HG03196 (cell line): Measurements from ENCODE around the gene GJC1.
"Not testable (repeated sequence)": the region's sequence is repeated elsewhere in the genome, so short reads cannot be mapped to it uniquely, and the experiment has no call there.

Experiments
- ATAC-seq: cut with Tn5 transposase; IDR thresholded peaks from one replicate; pipeline ENCODE4 v1.9.1; 2021; ENCODE audit not compliant: unreplicated experiment

The GJC1 gene

DNA sequence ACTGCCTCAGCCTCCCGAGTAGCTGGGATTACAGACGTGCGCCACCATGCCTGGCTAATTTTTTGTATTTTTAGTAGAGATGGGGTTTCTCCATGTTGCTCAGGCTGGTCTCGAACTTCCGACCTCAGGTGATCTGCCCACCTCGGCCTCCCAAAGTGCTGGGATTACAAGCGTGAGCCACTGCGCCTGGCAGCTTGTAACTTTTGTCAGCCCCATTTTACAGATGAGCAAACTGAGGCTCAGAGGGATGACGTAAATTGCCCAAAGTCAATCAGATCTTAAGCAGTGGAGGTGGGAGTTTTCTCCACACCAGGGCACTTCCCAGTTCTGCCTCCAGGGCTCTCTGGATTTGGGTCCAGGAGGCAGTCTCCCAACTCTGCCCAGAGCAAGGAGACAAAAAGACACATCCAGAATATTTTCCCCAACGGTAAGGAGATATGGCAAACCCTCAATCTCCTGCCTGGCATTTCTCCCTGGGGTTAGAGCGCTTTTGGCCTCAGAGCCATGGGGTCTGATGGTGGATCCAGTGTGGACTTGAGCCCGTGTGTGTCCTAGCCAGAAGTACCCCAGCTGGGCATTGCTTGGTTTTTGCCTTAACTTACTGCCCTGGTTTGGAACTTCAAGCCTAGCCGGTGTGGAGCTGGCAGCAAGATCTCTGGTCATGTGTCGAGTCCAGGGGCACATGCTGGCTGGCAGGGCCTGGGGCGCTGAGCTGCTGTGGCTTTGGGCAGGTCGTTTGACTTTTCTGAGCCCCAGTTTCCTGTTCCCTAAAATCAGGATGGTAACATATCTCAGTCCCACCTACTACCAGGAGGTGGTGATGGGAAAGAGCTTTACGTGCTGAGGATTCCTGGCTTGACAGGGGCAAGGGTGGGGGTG, 67.9 kb downstream of the GJC1 start:
- ATAC-seq = no peak

DNA sequence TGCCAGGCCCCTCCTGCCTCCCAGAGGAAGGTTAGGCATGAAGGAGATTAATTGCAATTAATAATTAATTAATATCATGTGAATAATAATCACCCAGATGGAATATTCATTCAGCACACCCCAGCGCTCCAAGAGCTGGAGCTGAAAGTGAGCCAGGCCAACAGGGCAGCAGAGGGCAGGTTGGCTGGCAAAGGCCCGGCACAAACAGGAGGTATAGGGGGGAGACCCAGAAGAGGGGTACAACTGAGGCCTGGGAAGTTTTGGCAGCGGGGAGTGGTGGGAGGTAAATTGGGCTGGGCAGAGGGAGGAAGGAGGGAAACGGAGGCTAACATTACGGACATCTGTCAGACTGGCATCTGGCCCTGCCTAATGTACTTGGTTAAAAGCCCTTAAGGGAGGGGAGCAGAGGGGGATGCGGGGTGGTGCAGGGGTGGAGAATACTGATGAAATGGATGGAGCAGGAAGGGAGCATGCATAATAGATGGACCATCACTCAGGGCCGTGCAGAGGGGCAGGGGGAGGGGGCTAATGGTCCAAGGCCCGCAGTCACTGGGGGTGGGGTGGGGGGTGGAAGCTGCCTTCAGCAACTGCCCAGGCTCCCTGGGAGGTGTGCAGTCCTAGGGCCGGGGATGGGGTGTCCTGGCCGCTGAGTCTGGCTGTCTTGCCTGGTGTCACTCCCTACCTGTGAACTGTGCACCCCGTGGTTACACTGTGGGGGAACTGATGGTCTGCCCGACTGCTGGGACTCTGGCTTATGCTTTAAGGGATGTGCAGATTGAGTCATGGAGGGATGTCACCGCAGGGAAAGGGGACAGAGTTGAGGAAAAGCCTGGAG, 69.4 kb downstream of the GJC1 start:
- ATAC-seq = no peak

DNA sequence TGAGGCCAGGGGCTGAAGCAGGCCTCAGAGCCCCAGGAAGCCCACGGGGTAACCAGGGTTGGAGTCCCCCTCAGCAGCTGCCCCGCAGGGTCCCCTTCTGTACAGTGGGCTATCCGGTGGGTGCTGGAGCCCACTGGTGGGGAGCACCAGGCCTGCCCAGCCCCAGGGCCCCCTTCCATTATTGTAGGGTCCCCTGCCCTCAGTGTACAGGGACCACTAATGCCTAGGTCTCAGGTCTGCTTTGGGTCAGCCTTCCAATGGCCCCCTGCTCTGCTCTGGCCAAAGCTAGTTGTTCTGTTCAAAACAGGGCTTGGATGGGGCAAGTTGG, 70.2 kb downstream of the GJC1 start:
- no peak for ATAC-seq

DNA sequence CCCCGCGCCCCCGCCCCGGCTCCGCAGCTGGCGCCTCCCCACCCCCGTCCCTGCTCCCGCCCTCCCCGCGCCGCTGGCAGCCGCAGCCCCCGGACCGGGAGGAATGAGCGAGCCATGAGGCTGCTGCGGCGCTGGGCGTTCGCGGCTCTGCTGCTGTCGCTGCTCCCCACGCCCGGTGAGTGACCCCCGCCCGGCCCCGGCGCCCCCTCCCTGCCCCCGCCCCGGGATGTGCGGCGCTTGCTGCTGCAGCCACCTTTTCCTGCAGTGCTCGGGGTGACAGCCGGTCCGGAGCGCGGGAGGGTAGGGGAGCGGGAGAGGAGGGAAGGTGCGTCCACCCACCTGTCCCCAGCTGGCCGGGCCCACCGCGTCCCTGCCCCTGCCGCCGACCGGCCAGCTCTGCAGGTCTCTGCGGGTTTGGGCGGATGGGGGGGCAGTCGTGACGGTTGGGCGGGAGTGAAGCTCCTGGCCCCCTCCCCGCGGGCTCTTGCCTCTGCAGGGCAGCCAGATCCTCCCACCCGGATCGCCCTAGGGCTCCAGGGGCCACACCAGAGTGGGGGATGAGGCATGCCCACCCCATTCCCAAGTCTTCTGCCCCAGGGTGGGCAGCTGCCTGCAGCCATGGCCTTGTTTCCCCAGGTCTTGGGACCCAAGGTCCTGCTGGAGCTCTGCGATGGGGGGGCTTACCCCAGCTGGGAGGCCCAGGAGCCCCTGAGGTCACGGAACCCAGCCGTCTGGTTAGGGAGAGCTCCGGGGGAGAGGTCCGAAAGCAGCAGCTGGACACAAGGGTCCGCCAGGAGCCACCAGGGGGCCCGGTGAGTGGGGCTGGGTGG, 70.8 kb downstream of the GJC1 start:
- no peak for ATAC-seq

DNA sequence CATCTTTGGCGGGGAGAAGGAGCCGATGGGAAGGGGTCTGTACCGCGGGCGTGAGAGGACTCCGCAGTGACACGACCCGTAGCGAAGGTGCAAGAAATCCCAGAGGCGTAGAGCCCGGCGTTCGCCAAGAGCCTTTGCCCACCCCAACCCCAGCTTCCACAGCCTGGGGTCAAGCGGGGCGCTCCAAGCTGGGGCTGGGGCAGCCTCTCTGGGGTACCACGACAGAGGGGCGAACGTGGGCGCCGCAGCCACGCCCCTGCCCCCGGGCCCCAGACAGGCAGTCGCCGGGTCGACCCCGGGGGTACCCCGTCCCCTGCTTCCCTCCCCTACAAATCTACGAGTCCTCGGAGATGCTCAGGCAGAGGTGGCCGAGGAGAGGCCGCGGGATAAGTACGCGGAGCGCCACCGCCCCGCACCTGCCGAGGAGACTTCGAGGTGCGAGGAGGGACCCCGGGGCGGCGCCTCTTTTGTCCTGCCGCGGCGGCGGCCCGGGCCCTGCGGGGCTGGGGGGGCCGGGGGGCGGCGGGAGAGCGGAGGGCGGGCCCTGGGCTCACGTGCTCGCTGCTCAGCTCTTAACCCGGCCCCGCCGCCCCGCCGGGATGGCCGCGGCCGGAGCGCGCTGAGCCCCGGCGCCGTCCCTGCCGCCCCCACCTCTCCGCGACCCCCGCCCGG, 71.5 kb downstream of the GJC1 start, which contains the start of gene ADAM11:
ADAM11 (plus strand) TSS at position 575 of the 672 bp plus-strand sequence. CDS start 212 bp downstream, outside the sequence.
- ATAC-seq = no peak

DNA sequence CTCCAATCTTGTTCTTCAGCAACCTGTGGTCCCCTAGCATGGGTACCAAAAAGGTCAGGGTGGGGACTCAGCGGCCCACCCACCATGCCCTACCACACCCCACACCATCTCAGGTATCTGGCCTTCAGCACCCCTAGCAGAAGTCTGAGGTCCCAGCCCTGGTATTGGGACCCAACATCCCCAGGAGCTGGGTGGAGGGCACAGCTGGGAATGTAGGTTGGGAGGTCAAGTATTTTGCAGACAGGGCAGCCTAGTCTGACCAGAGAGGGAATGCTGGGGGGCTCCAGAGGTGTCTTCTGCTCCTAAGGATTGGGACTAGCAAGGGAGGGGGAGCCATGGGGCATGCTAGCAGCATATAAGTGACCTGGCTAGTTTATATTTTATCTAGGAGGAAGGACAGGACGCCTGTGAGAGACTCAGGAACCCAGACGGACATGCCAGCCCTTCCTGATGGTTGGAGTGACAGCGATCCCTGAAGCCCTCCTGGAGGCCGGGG, 72.1 kb downstream of the GJC1 start:
- no peak for ATAC-seq

DNA sequence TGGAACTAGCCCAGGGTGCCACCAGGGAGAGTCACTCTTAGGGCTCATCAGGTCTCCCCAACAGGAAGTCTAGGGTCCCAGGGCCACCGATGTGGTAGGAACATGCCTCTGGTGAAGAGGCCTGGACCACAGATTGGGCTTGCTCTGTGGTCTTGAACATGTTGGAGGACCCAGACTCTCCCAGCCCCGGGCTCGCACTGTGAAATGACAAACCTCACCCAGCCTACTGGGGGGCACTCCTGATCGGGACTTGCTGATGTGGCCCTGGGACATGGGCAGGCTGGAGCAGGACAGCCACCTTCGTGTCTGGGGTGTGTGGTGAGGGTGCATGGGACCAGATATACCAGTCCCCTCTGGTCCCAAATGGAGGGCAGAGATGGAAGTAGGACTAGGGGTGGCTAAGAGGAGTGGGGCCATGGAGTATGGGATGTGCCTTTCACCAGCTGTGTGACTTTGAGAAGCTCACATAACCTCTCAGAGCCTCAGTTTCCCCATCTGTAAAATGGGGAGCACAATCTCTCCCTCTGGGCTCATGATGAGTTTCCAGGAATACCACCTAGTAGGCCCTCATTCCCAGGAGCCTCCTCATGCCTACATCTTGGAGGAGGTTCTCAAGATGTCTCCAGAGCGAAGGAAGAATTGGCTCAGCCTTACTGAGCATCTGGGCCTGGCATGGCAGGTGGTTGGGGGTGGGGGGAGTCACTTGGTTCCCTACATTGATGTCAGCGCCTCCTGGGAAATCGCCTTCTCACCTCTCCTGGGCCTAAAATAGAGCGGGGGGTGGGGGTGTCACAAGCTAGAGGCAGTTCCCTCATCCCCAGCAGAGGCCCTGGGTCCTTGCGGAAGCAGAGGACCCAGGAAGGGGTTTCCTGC, 72.8 kb downstream of the GJC1 start:
- ATAC-seq = no peak

DNA sequence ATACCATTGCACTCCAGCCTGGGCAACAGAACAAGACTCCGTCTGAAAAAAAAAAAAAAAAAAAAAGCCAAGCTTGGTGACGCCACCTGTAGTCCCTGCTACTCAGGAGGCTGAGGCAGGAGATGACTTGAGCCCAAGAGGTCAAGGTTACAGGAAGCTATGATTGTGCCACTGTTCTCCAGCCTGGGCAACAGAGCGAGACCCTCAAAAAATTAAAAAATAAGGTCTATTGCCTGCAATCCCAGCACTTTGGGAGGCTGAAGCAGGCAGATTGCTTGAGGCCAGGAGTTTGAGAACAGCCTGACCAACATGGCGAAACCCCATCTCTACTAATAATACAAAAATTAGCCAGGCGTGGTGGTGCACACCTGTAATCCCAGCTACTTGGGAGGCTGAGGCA, 74.9 kb downstream of the GJC1 start:
- ATAC-seq = not testable (repeated sequence)

DNA sequence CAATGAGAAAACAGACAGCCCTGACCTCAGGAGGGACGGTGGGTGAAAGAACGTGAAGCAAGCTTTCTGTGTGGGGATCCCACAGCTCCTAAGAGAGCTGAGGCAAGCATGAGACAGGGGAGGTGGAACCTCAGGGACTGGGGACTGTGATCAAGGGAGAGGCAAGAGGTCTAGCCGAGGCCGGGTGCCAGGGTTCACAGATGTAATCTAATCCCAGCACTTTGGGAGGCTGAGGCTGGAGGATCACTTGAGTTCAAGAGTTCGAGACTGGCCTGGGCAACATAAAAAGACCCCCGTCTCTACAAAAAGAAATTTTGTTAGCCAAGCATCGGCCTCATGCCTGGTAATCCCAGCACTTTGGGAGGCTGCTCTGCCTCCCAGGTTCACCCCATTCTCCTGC, 75.8 kb downstream of the GJC1 start:
- no peak for ATAC-seq

DNA sequence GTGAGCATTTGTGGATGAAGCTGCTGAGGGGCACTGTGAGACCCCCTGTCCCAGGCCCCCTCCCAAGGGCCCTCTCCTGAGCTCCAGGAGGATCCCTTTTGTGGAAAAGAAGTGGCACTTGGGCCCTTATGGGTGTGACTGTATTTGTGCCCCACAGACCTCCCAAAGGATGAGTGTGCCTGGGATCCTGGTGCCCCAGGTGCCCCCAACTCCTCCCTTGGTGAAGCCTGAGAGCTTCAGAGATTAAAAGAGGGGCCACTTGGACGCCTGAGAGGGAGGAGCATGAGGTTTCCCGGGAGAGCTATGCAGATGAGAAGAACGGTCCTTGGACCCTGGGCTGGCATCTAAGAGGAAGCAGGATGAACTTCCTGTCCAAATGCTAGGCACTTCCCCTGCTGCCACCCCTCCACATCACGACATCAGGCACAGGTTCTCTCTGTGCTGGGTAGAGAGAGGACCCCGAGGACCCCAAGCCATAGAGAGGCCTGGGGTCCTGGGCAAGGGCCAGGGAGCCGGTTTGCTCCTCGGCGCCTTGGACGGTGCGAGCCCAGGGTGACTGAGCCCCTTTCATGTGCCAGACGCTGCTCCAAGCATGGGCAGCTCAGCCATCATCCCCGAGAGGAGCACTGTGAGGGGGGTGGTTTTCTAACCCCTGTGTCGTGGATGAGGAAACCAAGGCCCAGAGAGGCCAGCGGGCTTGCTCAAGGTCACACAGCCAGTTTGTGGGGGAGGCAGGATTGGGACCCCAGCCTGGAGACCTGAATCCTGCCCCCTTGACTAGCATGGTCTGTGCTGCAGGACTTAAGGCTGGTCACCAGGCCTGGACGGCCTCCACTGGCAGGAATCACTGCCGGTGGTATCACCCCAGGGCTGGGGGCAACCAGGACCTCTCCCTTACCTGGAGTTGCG, 76.9 kb downstream of the GJC1 start:
- ATAC-seq = no peak

DNA sequence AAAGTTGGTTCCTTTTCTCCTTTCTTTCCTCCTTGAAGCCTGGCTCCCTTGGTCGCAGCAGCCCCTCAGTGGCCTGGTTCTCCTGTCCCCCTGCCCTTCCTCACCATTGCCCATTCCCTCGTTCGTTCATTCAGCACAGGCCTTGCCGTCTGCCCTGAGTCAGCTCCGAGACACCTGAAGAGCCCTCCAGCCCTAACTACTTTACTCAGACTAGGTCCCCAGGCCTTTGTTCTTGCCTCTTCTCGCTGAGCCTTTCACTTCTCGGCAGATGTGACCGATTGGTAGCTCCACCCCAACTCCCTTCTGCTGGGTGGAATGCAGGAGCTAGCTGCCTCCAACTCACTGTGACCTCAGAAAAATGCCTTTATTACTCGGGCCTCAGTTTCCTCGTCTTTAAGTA, 78.3 kb downstream of the GJC1 start:
- no peak for ATAC-seq

DNA sequence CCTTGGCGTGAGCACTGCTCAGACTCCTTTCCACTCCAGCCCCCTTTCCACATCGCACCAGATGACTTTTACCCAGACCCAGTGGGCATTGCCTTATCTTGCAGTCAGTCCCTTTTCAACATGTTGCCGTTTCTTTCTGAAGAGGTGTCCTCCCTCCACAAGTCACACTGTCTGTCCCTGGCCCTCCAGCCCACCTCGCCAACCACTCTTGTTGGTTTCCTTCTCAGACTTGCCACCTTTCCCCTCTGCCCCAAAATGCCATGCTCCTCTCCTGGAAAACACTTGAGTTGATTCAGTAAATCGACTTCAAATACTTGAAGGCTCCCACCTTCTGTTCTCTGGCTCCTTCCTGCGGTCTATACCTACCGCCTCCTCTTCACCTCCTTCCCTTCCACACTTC, 78.8 kb downstream of the GJC1 start:
- no peak for ATAC-seq

DNA sequence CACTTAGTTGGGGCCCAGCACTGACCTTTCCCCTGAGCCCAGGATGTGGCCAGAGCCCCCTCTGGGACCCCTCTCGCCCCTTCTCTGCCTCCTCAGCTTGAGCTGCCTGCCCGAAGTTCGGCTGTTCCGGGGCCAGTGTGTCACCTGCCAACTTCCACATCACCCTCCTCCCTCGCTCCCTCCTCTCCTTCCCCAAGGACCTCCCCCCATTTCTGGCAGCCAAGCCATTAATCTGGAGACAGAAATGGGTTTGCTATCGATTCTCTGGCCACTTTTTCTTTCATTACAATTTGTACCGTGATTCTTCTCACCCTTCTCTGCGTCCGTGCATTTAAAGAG, 80.1 kb downstream of the GJC1 start:
- no peak for ATAC-seq

DNA sequence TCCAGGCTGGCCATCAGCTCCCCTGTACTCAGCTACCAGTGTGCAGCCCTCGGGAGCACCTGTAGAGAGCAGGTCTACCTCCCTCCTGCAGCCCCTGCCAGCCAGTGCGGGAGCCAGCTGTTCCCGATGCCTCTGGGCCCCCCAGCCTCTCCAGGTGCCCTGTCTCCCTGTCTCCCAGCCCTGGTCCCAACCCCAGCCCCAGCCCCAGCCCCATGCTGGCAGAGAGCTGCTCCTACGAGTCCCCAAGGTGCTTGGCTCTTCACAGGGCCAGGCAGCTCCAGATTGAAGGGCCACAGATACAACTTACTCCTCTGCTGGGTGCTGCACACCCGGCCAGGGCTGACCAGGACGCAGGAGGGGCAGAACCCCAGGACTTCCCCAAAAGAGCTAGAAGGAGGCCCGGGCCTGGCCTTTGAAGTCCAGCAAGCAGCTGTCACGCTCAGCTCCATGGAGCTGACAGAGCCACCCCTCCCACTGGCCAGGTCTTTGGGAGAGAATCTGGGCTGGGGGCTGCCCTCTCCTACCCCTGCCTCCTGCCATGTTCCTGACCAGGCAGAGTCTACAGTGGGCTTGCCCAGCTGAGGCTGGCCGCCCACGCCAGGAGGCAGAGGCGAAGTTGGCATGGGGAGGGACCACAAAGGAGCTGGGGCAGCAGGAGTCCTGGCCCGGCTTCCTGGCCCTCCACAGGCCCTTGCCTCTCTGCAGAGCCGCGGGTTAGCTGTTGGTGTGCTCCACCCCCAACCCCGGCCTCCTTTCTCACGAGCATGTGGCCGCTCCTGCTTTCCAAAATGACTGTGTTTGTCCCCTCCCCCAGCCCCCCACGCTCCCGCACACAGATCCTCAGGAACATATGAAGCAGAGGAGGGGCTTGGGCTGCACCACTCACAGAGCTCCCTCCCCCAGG, 80.8 kb downstream of the GJC1 start:
- ATAC-seq = no peak
